ENCODE measurements around the gene IL13RA2. TPM values are rescaled to one million over a fixed set of nuclear protein-coding genes. Genes with fewer than 3 reads are reported as not detected.

Gene IL13RA2
- total RNA-seq, 1 donor from 2014 or later, result not detected

DNA sequence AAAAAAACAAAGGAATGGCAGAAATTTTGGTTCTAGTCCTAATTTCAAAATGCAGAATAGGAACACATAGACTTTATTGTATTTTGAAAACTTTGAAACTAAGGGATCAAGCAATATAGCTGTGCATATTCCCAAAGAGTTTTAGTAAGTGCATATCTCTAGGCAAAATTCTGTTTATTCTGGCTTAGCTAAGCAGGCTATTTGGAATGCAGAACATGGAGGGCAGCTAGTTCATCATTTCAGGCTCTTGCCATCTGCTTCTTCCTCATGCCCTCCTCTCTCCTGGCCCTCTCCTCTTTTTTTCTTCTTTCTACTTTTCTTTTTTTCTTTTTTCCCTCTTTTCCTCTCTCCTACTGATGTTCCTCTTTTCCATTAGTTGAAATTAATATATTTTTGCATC, 12.0 kb upstream of the IL13RA2 start:
- no peaks in the 10 kb centered on the region for H3K36me3 Mint-ChIP-seq (ENCODE audit: low read depth)
- no peaks in the 10 kb centered on the region for H3K4me1 Mint-ChIP-seq (ENCODE audit: low read depth)
- no peak for DNase-seq (ENCODE audit: low spot score)
- no peaks in the 10 kb centered on the region for H3K27me3 Mint-ChIP-seq (ENCODE audit: insufficient read depth)
- H3K27ac Mint-ChIP-seq, result no peak overlapping the region
- intact Hi-C loops (cut with micrococcal nuclease), result no loop called here
- no peaks in the 10 kb centered on the region for H3K9me3 Mint-ChIP-seq
- H3K4me3 Mint-ChIP-seq, result no peak overlapping the region

DNA sequence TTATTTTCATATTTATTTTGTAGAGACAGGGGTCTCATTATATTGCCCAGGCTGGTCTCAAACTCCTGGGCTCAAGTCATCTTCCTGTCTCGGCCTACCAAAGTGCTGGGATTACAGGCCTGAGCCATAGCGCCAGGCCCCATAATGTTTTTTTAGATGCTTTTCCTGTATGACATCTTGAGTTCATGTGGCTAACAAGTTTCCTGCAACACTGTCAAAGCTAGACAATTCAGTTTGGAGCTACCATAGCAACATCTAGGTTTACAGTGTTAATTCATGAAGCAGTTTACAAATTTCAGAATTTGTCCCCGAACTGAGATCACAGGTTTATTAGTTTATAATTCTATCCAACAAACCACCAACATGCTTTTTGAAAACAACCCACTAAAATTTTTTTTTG, 6.4 kb upstream of the IL13RA2 start:
- Mint-ChIP-seq H3K27me3 (ENCODE audit: insufficient read depth) (no peaks in the 10 kb centered on the region), H3K27ac (no peak overlapping the region), H3K4me1 (ENCODE audit: low read depth) (no peaks in the 10 kb centered on the region), H3K9me3 (no peaks in the 10 kb centered on the region), H3K4me3 (no peak overlapping the region), H3K36me3 (ENCODE audit: low read depth) (no peaks in the 10 kb centered on the region)
- no peak for DNase-seq (ENCODE audit: low spot score)
- intact Hi-C loops (cut with micrococcal nuclease), result no loop called here

DNA sequence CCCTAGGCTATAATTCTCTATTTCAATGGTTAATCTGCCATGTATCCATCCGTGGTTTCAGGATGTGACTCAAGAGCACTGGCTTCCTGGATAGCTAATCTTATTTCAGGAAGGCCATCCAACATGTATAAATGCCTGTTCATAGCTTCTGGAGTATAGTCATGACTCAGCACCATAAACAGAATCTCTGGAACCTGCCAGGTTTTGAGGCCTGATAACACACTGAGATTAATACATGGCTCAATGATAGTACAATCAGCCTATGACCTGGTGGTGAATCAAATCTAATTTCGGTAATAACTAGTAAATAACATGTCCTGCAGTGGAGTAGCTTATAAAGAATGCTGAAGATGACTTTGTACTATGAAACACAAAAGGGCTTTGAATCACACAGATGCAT, 5.7 kb upstream of the IL13RA2 start:
- intact Hi-C loops (cut with micrococcal nuclease), result no loop called here
- Mint-ChIP-seq H3K36me3 (ENCODE audit: low read depth) (no peaks in the 10 kb centered on the region), H3K27me3 (ENCODE audit: insufficient read depth) (no peaks in the 10 kb centered on the region), H3K27ac (no peak overlapping the region), H3K4me1 (ENCODE audit: low read depth) (no peaks in the 10 kb centered on the region), H3K4me3 (no peak overlapping the region), H3K9me3 (no peaks in the 10 kb centered on the region)
- DNase-seq (ENCODE audit: low spot score), result no peak

DNA sequence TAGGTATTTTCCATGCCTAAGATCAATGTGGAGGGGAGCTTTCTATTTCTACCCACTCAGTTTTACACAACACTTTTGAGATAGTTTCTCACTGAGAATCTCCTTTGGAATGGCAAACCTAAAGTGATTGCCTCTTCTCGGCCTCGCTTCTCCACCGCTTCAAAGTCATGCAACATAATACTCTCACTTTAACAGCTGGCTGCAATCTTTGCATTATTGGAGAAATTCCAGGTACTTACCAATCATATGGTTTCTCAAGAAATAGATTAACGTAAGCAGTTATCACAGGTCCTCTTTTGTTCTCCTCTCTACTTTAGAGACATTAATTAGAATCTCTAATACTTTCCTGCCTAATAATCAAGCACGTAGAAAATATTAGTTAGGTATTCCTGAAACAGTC, 3.7 kb upstream of the IL13RA2 start:
- no peak overlapping the region for H3K4me3 Mint-ChIP-seq
- DNase-seq (ENCODE audit: low spot score), result no peak
- H3K27ac Mint-ChIP-seq, result no peak overlapping the region
- H3K4me1 Mint-ChIP-seq (ENCODE audit: low read depth), result no peaks in the 10 kb centered on the region
- intact Hi-C loops (cut with micrococcal nuclease), result no loop called here
- no peaks in the 10 kb centered on the region for H3K9me3 Mint-ChIP-seq
- no peaks in the 10 kb centered on the region for H3K27me3 Mint-ChIP-seq (ENCODE audit: insufficient read depth)
- H3K36me3 Mint-ChIP-seq (ENCODE audit: low read depth), result no peaks in the 10 kb centered on the region

DNA sequence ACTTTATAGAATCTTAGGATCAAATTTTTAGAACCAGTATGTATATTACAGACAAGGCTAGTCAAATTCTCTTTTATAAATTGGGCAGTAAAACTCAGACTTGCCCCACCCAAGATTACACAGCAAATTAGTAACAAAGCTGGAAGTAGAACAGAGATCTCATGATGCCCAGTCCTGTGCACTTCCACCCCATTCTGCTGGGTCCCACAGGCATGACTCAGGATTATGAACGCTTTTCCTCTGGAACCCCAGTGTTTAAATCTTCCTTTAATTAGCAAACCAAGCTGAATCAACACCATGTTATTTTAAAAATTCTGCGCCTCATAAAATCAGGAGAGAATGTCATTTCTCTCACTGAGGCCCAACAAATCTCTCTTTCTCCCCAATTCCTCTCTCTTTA, 1.5 kb upstream of the IL13RA2 start:
- intact Hi-C loops (cut with micrococcal nuclease), result no loop called here
- DNase-seq (ENCODE audit: low spot score), result no peak
- no peaks in the 10 kb centered on the region for H3K27me3 Mint-ChIP-seq (ENCODE audit: insufficient read depth)
- no peak overlapping the region for H3K4me3 Mint-ChIP-seq
- H3K27ac Mint-ChIP-seq, result no peak overlapping the region
- H3K36me3 Mint-ChIP-seq (ENCODE audit: low read depth), result no peaks in the 10 kb centered on the region
- H3K9me3 Mint-ChIP-seq, result no peaks in the 10 kb centered on the region
- H3K4me1 Mint-ChIP-seq (ENCODE audit: low read depth), result no peaks in the 10 kb centered on the region

DNA sequence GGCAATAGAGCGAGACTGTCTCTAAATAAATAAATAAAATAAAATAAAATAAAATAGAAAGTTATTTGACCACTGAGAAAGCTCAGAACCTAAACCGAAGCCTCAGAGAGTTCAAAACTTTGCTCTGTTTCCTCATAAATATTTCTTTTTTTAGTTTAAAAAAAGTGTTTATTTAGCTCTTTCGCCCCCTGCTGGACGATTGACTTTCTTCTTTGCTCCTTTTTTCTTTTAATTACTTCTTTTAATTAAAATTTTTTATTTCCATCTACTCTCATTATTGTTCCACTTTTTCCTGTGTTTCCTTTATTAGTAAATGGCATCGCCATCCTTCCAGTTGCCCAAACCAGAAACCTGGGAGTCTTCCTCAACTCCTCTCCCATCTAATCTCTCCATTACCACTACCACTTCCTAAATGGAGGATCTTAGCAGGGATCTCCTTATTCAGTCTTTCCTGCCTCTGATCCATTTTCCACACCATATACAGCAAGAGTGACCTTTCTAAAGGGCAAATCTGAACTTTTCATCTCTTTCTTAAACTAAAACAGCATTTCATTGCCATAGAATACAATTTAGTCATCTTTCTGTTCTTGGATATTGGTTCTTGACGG, 728 bp upstream of the IL13RA2 start:
- Mint-ChIP-seq H3K27ac (no peak overlapping the region), H3K9me3 (no peaks in the 10 kb centered on the region), H3K27me3 (ENCODE audit: insufficient read depth) (no peaks in the 10 kb centered on the region), H3K36me3 (ENCODE audit: low read depth) (no peaks in the 10 kb centered on the region), H3K4me3 (no peak overlapping the region), H3K4me1 (ENCODE audit: low read depth) (no peaks in the 10 kb centered on the region)
- no peak for DNase-seq (ENCODE audit: low spot score)
- intact Hi-C loops (cut with micrococcal nuclease), result no loop called here

DNA sequence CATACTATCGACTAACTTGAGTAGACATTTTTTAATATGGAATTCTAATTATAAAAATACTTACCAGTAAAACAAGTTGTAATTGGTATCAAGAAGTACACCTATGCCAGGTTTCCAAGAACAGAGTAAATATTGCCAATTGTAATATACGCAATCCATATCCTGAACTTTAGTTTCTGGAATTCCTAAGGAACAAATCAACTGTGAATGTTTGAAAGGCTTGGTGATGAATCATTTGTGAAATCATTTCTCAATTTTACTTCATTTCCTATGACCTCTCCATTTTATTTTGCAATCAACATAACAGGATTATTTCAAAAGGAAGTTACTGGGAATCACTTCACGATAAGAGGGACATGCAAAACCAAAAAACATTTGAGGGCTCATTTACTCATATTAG, 3.7 kb downstream of the IL13RA2 start:
- H3K27me3 Mint-ChIP-seq (ENCODE audit: insufficient read depth), result no peaks in the 10 kb centered on the region
- no peaks in the 10 kb centered on the region for H3K9me3 Mint-ChIP-seq
- H3K27ac Mint-ChIP-seq, result no peak overlapping the region
- intact Hi-C loops (cut with micrococcal nuclease), result no loop called here
- no peaks in the 10 kb centered on the region for H3K4me1 Mint-ChIP-seq (ENCODE audit: low read depth)
- no peak for DNase-seq (ENCODE audit: low spot score)
- H3K36me3 Mint-ChIP-seq (ENCODE audit: low read depth), result no peaks in the 10 kb centered on the region
- no peak overlapping the region for H3K4me3 Mint-ChIP-seq

DNA sequence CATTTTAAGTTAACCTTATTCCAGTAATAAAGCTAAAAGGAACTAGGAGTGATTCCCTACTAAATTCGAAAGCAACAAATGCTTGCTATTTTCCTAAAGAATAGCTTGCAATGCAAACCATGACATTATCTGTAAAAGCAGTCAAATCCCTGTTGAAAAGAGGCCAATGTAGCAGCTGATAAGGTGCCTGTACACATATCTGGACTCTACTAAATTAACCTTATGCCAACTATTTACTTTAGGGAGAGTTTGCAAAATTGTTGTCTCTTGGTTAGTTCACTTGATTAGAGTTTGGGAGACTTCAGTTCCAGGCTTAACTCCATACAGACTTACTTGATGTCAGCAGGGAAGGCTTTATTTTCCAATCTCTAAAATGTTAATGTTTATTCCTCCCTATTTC, 6.0 kb downstream of the IL13RA2 start:
- Mint-ChIP-seq H3K27me3 (ENCODE audit: insufficient read depth) (no peaks in the 10 kb centered on the region), H3K4me1 (ENCODE audit: low read depth) (no peaks in the 10 kb centered on the region), H3K9me3 (no peaks in the 10 kb centered on the region), H3K4me3 (no peak overlapping the region), H3K27ac (no peak overlapping the region), H3K36me3 (ENCODE audit: low read depth) (no peaks in the 10 kb centered on the region)
- DNase-seq (ENCODE audit: low spot score), result no peak
- intact Hi-C loops (cut with micrococcal nuclease), result no loop called here

DNA sequence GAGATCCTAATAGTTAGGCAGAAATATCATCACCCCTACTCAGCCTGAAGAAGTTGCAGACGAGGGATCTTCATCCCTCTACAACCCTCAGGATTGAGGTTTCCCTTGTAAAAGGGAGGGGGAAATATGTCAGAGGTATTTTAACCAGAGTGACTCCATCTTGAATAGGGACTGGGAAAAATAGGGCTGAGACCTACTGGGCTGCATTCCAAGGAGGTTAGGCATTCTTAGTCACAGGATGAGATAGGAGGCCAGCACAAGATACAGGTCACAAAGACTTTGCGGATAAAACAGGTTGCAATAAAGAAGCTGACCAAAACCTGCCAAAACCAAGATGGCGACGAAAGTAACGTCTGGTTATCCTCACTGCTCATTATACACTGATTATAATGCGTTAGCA, 17.5 kb downstream of the IL13RA2 start:
- no peak for DNase-seq (ENCODE audit: low spot score)
- Mint-ChIP-seq H3K36me3 (ENCODE audit: low read depth) (no peaks in the 10 kb centered on the region), H3K4me3 (no peak overlapping the region), H3K4me1 (ENCODE audit: low read depth) (no peaks in the 10 kb centered on the region), H3K27ac (no peak overlapping the region), H3K27me3 (ENCODE audit: insufficient read depth) (no peaks in the 10 kb centered on the region), H3K9me3 (no peaks in the 10 kb centered on the region)
- intact Hi-C loops (cut with micrococcal nuclease), result no loop called here

DNA sequence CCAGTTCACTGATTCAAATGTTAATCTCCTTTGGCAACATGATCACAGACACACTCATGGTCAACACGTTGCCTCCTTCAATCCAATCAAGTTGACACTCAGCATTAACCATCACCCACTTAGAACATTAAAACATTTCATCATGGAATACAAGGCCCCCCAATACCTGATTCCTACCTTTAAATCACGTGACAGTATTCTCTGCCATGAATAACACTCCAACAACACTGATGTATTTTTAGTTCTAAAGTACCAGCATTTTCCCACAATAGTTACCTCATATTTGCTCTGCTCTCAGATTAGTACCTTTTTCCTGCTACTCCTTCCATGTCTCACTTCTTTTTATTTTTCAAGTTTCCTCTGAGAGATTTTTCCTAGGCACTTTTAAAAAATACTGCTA, 19.6 kb downstream of the IL13RA2 start:
- Mint-ChIP-seq H3K36me3 (ENCODE audit: low read depth) (no peaks in the 10 kb centered on the region), H3K4me1 (ENCODE audit: low read depth) (no peaks in the 10 kb centered on the region), H3K27ac (no peak overlapping the region), H3K27me3 (ENCODE audit: insufficient read depth) (no peaks in the 10 kb centered on the region), H3K4me3 (no peak overlapping the region), H3K9me3 (no peaks in the 10 kb centered on the region)
- DNase-seq (ENCODE audit: low spot score), result no peak
- intact Hi-C loops (cut with micrococcal nuclease), result no loop called here

DNA sequence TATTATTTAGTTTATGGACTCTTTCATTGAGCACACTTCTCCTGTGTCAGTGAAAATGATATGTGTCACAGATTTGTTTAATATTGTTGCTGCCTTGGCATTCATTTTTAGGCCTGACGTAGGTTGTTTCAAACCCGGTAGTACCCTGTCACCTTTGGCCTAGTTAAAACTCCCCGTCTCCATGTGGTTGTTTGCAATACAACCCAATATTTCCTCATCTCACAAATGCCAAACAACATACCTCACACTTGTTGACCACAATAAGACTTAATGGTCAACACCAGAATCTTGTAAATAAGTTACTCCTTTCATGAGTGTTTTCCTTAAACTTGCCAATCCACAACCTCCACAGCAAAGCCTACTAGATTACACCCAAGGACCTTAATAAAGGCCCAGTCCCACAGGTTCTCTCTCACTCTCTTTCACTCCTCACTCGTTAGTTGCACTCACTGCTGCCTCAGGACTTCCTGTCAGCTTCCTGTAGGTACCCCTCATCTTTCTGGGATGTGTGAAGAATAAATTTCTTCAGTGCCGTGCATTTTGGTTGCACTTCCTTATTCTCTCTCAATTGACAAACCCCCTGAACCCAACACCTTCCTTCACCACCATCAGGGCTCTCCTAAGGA, 31.3 kb downstream of the IL13RA2 start:
- Mint-ChIP-seq H3K4me3 (no peak overlapping the region), H3K4me1 (ENCODE audit: low read depth) (no peaks in the 10 kb centered on the region), H3K27ac (no peak overlapping the region), H3K9me3 (no peaks in the 10 kb centered on the region), H3K36me3 (ENCODE audit: low read depth) (no peaks in the 10 kb centered on the region), H3K27me3 (ENCODE audit: insufficient read depth) (no peaks in the 10 kb centered on the region)
- intact Hi-C loops (cut with micrococcal nuclease), result no loop called here
- no peak for DNase-seq (ENCODE audit: low spot score)

DNA sequence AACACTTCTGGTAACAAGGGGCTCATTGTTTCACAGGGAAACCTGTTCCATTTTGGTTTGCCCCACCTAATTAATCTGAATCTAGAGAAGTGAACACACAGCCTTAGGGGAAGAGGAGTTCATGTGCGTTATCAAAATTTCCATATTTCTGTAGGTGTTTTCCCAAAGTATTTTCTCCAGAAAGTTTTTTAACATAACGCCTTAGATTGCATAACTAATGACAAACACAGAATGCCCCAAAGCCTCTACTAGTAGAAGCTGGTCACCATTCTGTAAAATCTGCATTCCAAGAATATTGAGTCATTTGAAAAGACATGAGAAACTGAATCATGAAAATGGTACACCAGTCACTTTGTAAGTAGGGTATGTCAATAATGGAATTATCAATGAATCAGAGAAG, 41.1 kb downstream of the IL13RA2 start:
- intact Hi-C loops (cut with micrococcal nuclease), result no loop called here
- H3K27me3 Mint-ChIP-seq (ENCODE audit: insufficient read depth), result no peaks in the 10 kb centered on the region
- DNase-seq (ENCODE audit: low spot score), result no peak
- H3K4me3 Mint-ChIP-seq, result no peak overlapping the region
- H3K4me1 Mint-ChIP-seq (ENCODE audit: low read depth), result no peaks in the 10 kb centered on the region
- peaks cover 5% of the 10 kb centered on the region for H3K9me3 Mint-ChIP-seq
- H3K36me3 Mint-ChIP-seq (ENCODE audit: low read depth), result no peaks in the 10 kb centered on the region
- no peak overlapping the region for H3K27ac Mint-ChIP-seq

DNA sequence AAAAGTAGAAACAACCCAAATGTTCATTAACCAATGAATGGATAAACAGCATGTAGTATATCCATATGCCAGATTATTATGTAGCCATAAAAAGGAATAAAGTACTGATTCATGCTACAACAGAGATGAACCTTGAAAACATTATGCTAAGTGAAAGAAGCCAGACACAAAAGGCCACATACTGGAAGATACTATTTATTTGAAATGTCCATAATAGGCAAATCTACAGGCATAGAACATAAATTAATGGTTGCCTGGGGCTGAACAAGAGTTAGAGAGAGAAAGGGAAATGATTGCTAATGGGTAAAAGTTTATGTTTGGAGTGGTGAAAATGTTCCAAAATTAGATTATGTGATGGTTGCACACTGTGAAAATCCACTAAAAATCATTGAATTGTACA, 44.4 kb downstream of the IL13RA2 start:
- Mint-ChIP-seq H3K9me3 (peaks cover 2% of the 10 kb centered on the region), H3K4me1 (ENCODE audit: low read depth) (no peaks in the 10 kb centered on the region), H3K36me3 (ENCODE audit: low read depth) (no peaks in the 10 kb centered on the region), H3K27ac (no peak overlapping the region), H3K27me3 (ENCODE audit: insufficient read depth) (no peaks in the 10 kb centered on the region), H3K4me3 (no peak overlapping the region)
- intact Hi-C loops (cut with micrococcal nuclease), result no loop called here
- DNase-seq (ENCODE audit: low spot score), result no peak

DNA sequence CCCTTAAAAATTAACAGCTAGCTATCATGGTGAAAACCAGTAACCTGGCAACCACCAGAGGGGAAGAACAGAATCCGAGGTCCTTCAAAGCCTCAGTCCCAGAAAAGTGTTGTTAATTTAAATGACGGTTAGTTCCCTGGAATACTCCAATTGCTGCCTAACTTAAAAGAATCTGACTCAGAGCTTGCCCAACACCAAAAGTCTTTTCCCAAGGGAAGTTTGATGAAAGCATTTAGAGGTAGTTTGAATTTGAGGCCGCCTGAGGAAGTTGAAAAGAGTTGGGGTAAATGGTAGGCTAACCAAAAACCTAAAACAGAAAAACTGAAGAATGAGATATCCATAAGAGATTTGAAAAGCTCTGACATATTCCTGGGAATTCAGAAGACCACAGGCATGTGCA, 46.6 kb downstream of the IL13RA2 start:
- H3K4me3 Mint-ChIP-seq, result no peak overlapping the region
- intact Hi-C loops (cut with micrococcal nuclease), result no loop called here
- no peaks in the 10 kb centered on the region for H3K9me3 Mint-ChIP-seq
- no peaks in the 10 kb centered on the region for H3K4me1 Mint-ChIP-seq (ENCODE audit: low read depth)
- DNase-seq (ENCODE audit: low spot score), result no peak
- H3K36me3 Mint-ChIP-seq (ENCODE audit: low read depth), result no peaks in the 10 kb centered on the region
- H3K27ac Mint-ChIP-seq, result no peak overlapping the region
- no peaks in the 10 kb centered on the region for H3K27me3 Mint-ChIP-seq (ENCODE audit: insufficient read depth)
